Colonic mucosa (tissue), 4 donors: ENCODE results near the gene DERA. TPM values are rescaled to one million over a fixed set of nuclear protein-coding genes. Genes with fewer than 3 reads are reported as not detected.
"Not testable (repeated sequence)": the region's sequence is repeated elsewhere in the genome, so short reads cannot be mapped to it uniquely, and the experiment has no call there.

Experiments used
- DNase-seq: peaks from one replicate; pipeline ENCODE4 v3.0.0-alpha.2; 2020
- H3K27ac ChIP-seq: fragments of 200-600 bp; one replicate; pipeline ENCODE4 v1.8.0; 2021
- H3K27me3 ChIP-seq: fragments of 200-600 bp; one replicate; pipeline ENCODE4 v1.8.0; 2021
- H3K36me3 ChIP-seq: fragments of 200-600 bp; one replicate; pipeline ENCODE4 v1.8.0; 2021
- H3K4me1 ChIP-seq: fragments of 200-600 bp; one replicate; pipeline ENCODE4 v1.8.0; 2021; ENCODE audit warnings: mild to moderate bottlenecking
- H3K4me3 ChIP-seq: fragments of 200-600 bp; one replicate; pipeline ENCODE4 v1.8.0; 2021
- H3K9ac ChIP-seq, 2 donors: one replicate each; pipeline ENCODE4 v1.7.0; 2013; ENCODE audit warnings: control low read depth in 2 of 2, low read depth in 2 of 2, low read length in 2 of 2
- H3K9me3 ChIP-seq: fragments of 200-600 bp; one replicate; pipeline ENCODE4 v1.8.0; 2021
- intact Hi-C: fragments of 100-400 bp; cut with DNase I; formaldehyde crosslinking; loops from one replicate; pipeline ENCODE4 v1.14.1; 2022
- total RNA-seq, 2 donors: library from RNA; stranded (reverse); fragmentation: NEBNext Ultra II Directional in 1 of 2; extraction: Animal tissue kit (Norgen Biotek cat#: 25700) in 1 of 2; gene quantifications; one replicate each; pipeline ENCODE4 v1.2.1, GENCODE V29; 2021
- TF ChIP-seq, protein P1 (sequence below): fragments of 200-600 bp; IDR thresholded peaks from one replicate; pipeline ENCODE4 v1.8.0; 2022; ENCODE audit warnings: antibody characterized with exemption, mild to moderate bottlenecking
- donor health status: healthy.
- donor health status: DM: no; HTN: no; CAD: no.
- donor health status: DM: no; HTN: no; CAD: no.

The DERA gene
- total RNA-seq, 2 donors from 2014 or later, result 44.0 to 61.2 TPM

DNA sequence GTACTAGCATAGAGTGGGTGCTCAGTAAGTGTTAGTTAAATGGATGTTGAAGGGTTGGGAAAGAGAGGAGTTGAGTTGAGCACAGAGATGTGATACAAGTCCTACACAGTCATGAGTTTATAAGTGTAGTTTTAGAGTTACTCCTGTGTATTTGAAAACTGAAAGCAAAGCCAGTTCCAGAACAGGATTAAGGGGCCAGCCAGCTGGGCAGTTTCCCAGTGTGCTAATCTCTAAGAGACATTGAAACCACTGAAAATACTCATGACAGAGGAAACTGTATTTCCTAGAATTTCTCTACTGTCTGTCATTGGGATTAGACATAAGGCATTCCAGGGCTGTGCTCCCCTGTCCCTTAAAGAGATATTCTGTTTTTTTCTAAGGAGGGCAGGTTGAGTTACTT lies 101.0 kb downstream of the DERA start:
- DNase-seq, result no peak
- no peaks in the 10 kb centered on the region for H3K9me3 ChIP-seq
- H3K4me1 ChIP-seq, result no peaks in the 10 kb centered on the region
- no peaks in the 10 kb centered on the region for H3K27me3 ChIP-seq
- H3K27ac ChIP-seq, result no peak overlapping the region
- no peak overlapping the region for H3K4me3 ChIP-seq
- no peak overlapping the region for H3K9ac ChIP-seq
- intact Hi-C loops, result no loop called here
- TF ChIP-seq, protein P1, sequence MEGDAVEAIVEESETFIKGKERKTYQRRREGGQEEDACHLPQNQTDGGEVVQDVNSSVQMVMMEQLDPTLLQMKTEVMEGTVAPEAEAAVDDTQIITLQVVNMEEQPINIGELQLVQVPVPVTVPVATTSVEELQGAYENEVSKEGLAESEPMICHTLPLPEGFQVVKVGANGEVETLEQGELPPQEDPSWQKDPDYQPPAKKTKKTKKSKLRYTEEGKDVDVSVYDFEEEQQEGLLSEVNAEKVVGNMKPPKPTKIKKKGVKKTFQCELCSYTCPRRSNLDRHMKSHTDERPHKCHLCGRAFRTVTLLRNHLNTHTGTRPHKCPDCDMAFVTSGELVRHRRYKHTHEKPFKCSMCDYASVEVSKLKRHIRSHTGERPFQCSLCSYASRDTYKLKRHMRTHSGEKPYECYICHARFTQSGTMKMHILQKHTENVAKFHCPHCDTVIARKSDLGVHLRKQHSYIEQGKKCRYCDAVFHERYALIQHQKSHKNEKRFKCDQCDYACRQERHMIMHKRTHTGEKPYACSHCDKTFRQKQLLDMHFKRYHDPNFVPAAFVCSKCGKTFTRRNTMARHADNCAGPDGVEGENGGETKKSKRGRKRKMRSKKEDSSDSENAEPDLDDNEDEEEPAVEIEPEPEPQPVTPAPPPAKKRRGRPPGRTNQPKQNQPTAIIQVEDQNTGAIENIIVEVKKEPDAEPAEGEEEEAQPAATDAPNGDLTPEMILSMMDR, result no peak
- no peaks in the 10 kb centered on the region for H3K36me3 ChIP-seq

DNA sequence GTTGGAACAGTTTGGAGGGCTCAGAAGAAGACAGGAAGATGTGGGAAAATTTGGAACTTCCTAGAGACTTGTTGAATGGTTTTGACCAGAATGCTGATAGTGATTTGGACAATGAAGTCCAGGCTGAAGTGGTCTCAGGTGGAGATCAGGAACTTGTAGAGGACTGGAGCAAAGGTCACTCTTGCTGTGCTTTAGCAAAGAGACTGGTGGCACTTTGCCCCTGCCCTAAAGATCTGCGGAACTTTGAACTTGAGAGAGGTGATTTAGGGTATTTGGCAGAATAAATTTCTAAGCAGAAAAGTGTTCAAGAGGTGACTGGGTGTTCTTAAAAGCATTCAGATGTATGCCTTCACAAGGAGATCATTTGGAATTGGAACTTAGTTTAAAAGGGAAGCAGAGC lies 102.6 kb downstream of the DERA start:
- H3K27me3 ChIP-seq, H3K27ac ChIP-seq, H3K4me1 ChIP-seq, H3K4me3 ChIP-seq, H3K9ac ChIP-seq, H3K36me3 ChIP-seq, H3K9me3 ChIP-seq, intact Hi-C loops, DNase-seq: not testable (repeated sequence)

DNA sequence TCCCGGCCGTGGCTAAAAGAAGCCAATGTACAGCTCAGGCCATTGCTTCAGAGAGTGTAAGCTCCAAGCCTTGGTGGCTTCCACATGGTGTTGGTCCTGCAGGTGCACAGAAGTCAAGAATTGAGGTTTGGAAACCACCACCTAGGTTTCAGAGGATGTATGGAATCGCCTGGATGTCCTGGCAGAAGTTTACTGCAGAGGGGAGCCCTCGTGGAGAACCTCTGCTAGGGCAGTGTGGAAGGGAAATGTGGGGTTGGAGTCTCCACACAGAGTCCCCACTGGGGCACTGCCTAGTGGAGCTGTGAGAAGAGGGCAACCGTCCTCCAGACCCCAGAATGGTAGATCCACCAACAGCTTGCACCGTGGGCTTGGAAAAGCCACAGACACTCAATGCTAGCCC lies 103.3 kb downstream of the DERA start:
- H3K27me3 ChIP-seq, H3K4me3 ChIP-seq, H3K36me3 ChIP-seq, H3K27ac ChIP-seq, H3K9me3 ChIP-seq, DNase-seq, H3K9ac ChIP-seq, intact Hi-C loops, H3K4me1 ChIP-seq: not testable (repeated sequence)

DNA sequence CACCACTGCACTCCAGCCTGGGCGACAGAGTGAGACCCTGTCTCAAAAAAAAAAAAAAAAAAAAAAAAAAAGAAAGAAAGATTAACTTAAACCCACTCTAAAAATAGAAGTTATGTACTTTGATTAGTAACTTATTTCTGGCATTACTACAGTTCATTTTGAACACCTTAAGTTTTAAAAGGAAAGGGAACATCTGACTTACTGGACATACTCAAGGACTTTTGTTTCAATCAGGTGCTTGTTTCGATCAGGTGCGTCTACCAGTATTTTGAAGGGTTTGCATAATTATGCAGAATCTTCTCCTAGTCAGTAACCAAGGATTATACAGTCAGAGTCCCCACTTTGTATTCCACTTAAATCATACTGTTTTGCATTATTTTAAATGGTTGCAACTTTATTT lies 105.6 kb downstream of the DERA start:
- H3K36me3 ChIP-seq, result no peaks in the 10 kb centered on the region
- no peak overlapping the region for H3K27ac ChIP-seq

DNA sequence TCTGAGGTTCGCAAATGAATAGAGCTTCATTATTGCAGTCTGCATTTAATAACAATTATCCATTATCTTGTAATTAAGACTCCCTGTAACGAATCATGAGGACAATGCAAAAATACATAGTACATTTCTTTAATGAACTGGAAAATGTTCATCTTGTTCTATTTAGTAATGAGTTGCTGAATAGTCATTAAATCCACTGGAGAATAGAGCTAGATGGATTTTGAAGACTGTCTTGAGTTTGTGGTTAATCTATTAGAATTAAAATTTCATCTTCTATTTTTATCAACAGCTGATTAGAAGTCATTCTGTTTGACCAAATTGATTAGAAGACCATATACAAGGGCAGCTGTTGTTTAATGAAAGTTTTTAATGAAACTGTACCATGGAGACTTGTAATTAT lies 107.2 kb downstream of the DERA start:
- Histone ChIP-seq H3K4me3 (no peak overlapping the region), H3K9ac (no peak overlapping the region), H3K27ac (no peak overlapping the region), H3K9me3 (no peaks in the 10 kb centered on the region), H3K27me3 (no peaks in the 10 kb centered on the region), H3K36me3 (no peaks in the 10 kb centered on the region), H3K4me1 (no peaks in the 10 kb centered on the region)
- no peak for DNase-seq
- TF ChIP-seq, protein P1, result no peak
- intact Hi-C loops, result no loop called here

More for the DNA sequence above, 105.6 kb downstream of the DERA start:
- TF ChIP-seq, protein P1, result no peak
- no peak overlapping the region for H3K9ac ChIP-seq
- DNase-seq, result no peak
- intact Hi-C loops, result no loop called here
- no peak overlapping the region for H3K4me3 ChIP-seq
- no peaks in the 10 kb centered on the region for H3K9me3 ChIP-seq
- H3K27me3 ChIP-seq, result no peaks in the 10 kb centered on the region
- H3K4me1 ChIP-seq, result no peaks in the 10 kb centered on the region

DNA sequence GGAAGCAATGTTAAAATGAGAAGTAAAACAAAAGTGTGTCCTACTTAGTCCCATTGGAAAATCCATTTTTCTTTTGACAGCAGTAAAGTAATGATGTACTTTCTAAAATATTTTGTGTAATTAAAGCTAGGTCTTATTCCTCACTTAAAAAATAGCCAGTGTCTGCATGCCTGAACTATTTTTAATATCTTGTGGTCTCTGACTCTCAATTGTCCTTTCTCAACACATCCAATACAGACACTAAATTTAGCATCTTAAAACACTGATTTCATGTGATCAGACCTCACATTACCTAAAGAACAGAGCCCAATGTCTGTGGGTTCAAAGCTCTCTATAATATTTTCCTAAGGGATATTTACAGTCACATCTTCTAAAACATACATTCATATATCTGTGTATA lies 108.0 kb downstream of the DERA start:
- Histone ChIP-seq H3K4me1 (no peaks in the 10 kb centered on the region), H3K9ac (no peak overlapping the region), H3K9me3 (no peaks in the 10 kb centered on the region), H3K4me3 (no peak overlapping the region), H3K27ac (no peak overlapping the region), H3K27me3 (no peaks in the 10 kb centered on the region), H3K36me3 (no peaks in the 10 kb centered on the region)
- intact Hi-C loops, result no loop called here
- no peak for DNase-seq
- TF ChIP-seq, protein P1, result no peak

DNA sequence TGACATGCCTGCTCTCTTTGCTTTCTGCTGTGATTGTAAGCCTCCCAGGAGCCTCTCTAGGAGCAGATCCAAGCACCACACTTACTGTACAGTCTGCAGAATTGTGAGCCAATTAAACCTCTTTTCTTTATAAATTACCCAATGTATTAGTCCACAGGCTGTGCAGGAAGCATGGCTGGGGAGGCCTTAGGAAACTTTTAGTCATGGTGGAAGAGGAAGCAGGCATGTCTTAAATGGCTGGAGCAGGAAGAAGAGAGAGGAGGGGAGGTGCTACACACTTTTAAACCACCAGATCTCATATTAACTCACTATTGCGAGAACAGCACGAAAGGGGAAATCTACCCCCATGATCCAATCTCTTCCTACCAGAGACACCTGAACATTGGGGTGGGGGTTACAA lies 108.9 kb downstream of the DERA start:
- intact Hi-C loops, result no loop called here
- H3K9ac ChIP-seq, result no peak overlapping the region
- TF ChIP-seq, protein P1, result no peak
- H3K27me3 ChIP-seq, result no peaks in the 10 kb centered on the region
- H3K36me3 ChIP-seq, result no peaks in the 10 kb centered on the region
- H3K4me3 ChIP-seq, result no peak overlapping the region
- no peaks in the 10 kb centered on the region for H3K9me3 ChIP-seq
- no peak for DNase-seq
- H3K4me1 ChIP-seq, result no peaks in the 10 kb centered on the region
- no peak overlapping the region for H3K27ac ChIP-seq
